Prostate gland (tissue), 2 donors: ENCODE measurements around the gene PRG3.

ENCODE experiments used
- CTCF ChIP-seq, 4 experiments: fragments of 200-600 bp in 2 of 4; fragments of 450-650 bp in 2 of 4; sonication (generic) in 2 of 4; IDR thresholded peaks; 1 replicate in 3 of 4; 2 replicates in 1 of 4; pipeline ENCODE4 v1.5.1; 2016 to 2019; ENCODE audit warnings: antibody characterized with exemption in 4 of 4, mild to moderate bottlenecking in 2 of 4, moderate library complexity in 2 of 4
- POLR2A ChIP-seq: fragments of 450-650 bp; IDR thresholded peaks from one replicate; pipeline ENCODE4 v1.6.1; 2016; ENCODE audit warnings: antibody characterized with exemption, mild to moderate bottlenecking
- POLR2AphosphoS5 ChIP-seq: sonication (generic); formaldehyde crosslinking; IDR thresholded peaks from one replicate; pipeline ENCODE4 v1.6.1; 2017; ENCODE audit warnings: antibody characterized with exemption

GRCh38 chr11:57386178-57386940 is 5.4 kb upstream of the PRG3 start:
- TF ChIP-seq CTCF (IDR thresholded peaks at IDR 0.05) (no peak), POLR2AphosphoS5 (no peak), POLR2A (no peak)
